GM12878 (cell line): ENCODE data around the gene CKMT2. TPM values are rescaled to one million over a fixed set of nuclear protein-coding genes. Genes with fewer than 3 reads are reported as not detected.

ENCODE experiments used
- ATAC-seq: fragments of 200-7000 bp; cut with Tn5 transposase; 3 replicates; pipeline ENCODE4 v1.9.1; 2020; ENCODE audit warnings: mild to moderate bottlenecking, moderate library complexity
- BruUV-seq: library from RNA; stranded (reverse); fragments of 400-500 nt; replicated peaks from 2 replicates; lab custom pipeline; 2021; lab: Mats Ljungman, UMichigan
- CTCF ChIA-PET: fragments of 300-600 bp; sonication (Branson Sonifier 250); formaldehyde crosslinking; extraction: SDS; loops from one replicate; lab custom pipeline; 2021; ENCODE audit warnings: inconsistent platforms; lab: Yijun Ruan, JAX
- POLR2A ChIA-PET: fragments of 350-600 bp; formaldehyde crosslinking; extraction: SDS; loops from one replicate; lab custom pipeline; 2021; ENCODE audit warnings: inconsistent platforms; lab: Charles Lee
- RAD21 ChIA-PET: fragments of 300-600 bp; sonication (Branson Sonifier 250); formaldehyde crosslinking; loops from one replicate; lab custom pipeline; 2023; ENCODE audit warnings: antibody characterized with exemption; ENCODE audit not compliant: unreplicated experiment; lab: Charles Lee
- SMC1A ChIA-PET: fragments of 300-600 bp; sonication (Branson Sonifier 250); formaldehyde crosslinking; loops from one replicate; lab custom pipeline; 2023; ENCODE audit not compliant: unreplicated experiment, uncharacterized antibody; lab: Charles Lee
- DNase-seq: peaks from one replicate; pipeline ENCODE4 v3.0.0-alpha.2; 2011; ENCODE audit warnings: low read depth, low spot score
- FAIRE-seq: peaks from 3 replicates; lab custom pipeline; 2011; peaks lifted over from hg19 to GRCh38; lab: Jason Lieb, UNC
- H2AFZ ChIP-seq: 2 replicates; pipeline ENCODE4 v1.6.0; 2011; ENCODE audit warnings: low read depth, low read length, control low read depth; ENCODE audit not compliant: control insufficient read depth
- H3K27ac ChIP-seq: 2 replicates; pipeline ENCODE4 v1.5.1; 2011; ENCODE audit warnings: control low read depth; ENCODE audit not compliant: control insufficient read depth, insufficient read depth
- H3K27me3 ChIP-seq, 2 experiments: replicated peaks in 1 of 2; 2 replicates each; pipeline versions ENCODE4 v1.6.0 to v1.6.1; 2011; ENCODE audit warnings: low read length in 1 of 2; ENCODE audit not compliant: control insufficient read depth in 2 of 2, insufficient read depth in 2 of 2
- H3K36me3 ChIP-seq, 2 experiments: 2 replicates each; pipeline ENCODE4 v1.5.1; 2011; ENCODE audit warnings: low read length in 1 of 2; ENCODE audit not compliant: control insufficient read depth in 2 of 2, insufficient read depth in 2 of 2
- H3K4me1 ChIP-seq: 2 replicates; pipeline ENCODE4 v1.6.1; 2011; ENCODE audit warnings: mild to moderate bottlenecking, low read length, moderate library complexity, mixed read lengths; ENCODE audit not compliant: control insufficient read depth, insufficient read depth
- H3K4me2 ChIP-seq: 2 replicates; pipeline ENCODE4 v1.6.0; 2011; ENCODE audit warnings: control low read depth; ENCODE audit not compliant: control insufficient read depth, insufficient read depth
- H3K4me3 ChIP-seq: fragments of 200-600 bp; sonication (generic); 2 replicates; pipeline ENCODE4 v1.5.1; 2016
- H3K79me2 ChIP-seq: 2 replicates; pipeline ENCODE4 v1.6.0; 2011; ENCODE audit warnings: low read length; ENCODE audit not compliant: control insufficient read depth, insufficient read depth
- H3K9ac ChIP-seq: 2 replicates; pipeline ENCODE4 v1.8.0; 2011; ENCODE audit warnings: low read length, control low read depth, mixed read lengths; ENCODE audit not compliant: control insufficient read depth, insufficient read depth
- H3K9me3 ChIP-seq: replicated peaks from 3 replicates; pipeline ENCODE4 v1.5.1; 2011; ENCODE audit warnings: mild to moderate bottlenecking, low read length; ENCODE audit not compliant: control insufficient read depth, insufficient read depth
- H4K20me1 ChIP-seq: 2 replicates; pipeline ENCODE4 v1.6.0; 2011; ENCODE audit not compliant: control insufficient read depth, insufficient read depth
- CBFB ChIP-seq: IDR thresholded peaks from 2 replicates; pipeline ENCODE4 v1.6.1; 2016; ENCODE audit warnings: antibody characterized with exemption, low read depth
- IRF4 ChIP-seq: IDR thresholded peaks from 2 replicates; pipeline ENCODE4 v1.6.1; 2011; ENCODE audit warnings: low read depth, low read length
- KDM1A ChIP-seq: fragments of 200-600 bp; sonication (generic); IDR thresholded peaks from 2 replicates; pipeline ENCODE4 v1.6.1; 2016; ENCODE audit warnings: borderline replicate concordance
- MYB ChIP-seq: fragments of 150-350 bp; IDR thresholded peaks from 2 replicates; pipeline ENCODE4 v1.6.1; 2014; ENCODE audit warnings: mild to moderate bottlenecking, low read depth, low read length, borderline replicate concordance
- POLR2AphosphoS2 ChIP-seq: IDR thresholded peaks from 2 replicates; pipeline ENCODE4 v1.6.1; 2011; ENCODE audit warnings: low read depth, mild to moderate bottlenecking, low read length, improper control_type of control experiment, moderate library complexity
- SMAD1 ChIP-seq: fragments of 450-650 bp; IDR thresholded peaks from 2 replicates; pipeline ENCODE4 v1.6.1; 2018; ENCODE audit warnings: mild to moderate bottlenecking, low read depth; ENCODE audit not compliant: partially characterized antibody
- STAT1 ChIP-seq: fragments of 450-650 bp; conservative IDR thresholded peaks from 2 replicates; pipeline ENCODE4 v1.6.1; 2014; ENCODE audit warnings: antibody characterized with exemption, mild to moderate bottlenecking
- TBL1XR1 ChIP-seq: IDR thresholded peaks from 2 replicates; pipeline ENCODE4 v1.6.1; 2012; ENCODE audit warnings: low read depth, low read length, improper control_type of control experiment
- YBX1 ChIP-seq: fragments of 450-650 bp; IDR thresholded peaks from 2 replicates; pipeline ENCODE4 v1.6.1; 2016; ENCODE audit warnings: antibody characterized with exemption
- ZNF24 ChIP-seq: fragments of 450-650 bp; IDR thresholded peaks from 2 replicates; pipeline ENCODE4 v1.6.1; 2017; ENCODE audit warnings: antibody characterized with exemption, mild to moderate bottlenecking
- ZNF622 ChIP-seq: fragments of 450-650 bp; IDR thresholded peaks from 2 replicates; pipeline ENCODE4 v1.6.1; 2017; ENCODE audit warnings: mild to moderate bottlenecking, inconsistent platforms
- WGBS: methylation state at CpG from one replicate; pipeline ENCODE4 v1.1.6; 2016; ENCODE audit warnings: low lambda C conversion rate; ENCODE audit not compliant: insufficient replicate concordance, insufficient coverage; ENCODE audit errors: missing lambda C conversion rate; 5-methylcytosine and 5-hydroxymethylcytosine counted together
- in situ Hi-C: fragments of 300-500 bp; cut with MboI; formaldehyde crosslinking; loops from 9 replicates; pipeline ENCODE4 v1.14.3; 2018; ENCODE audit warnings: mixed read lengths
- intact Hi-C: fragments of 100-400 bp; cut with micrococcal nuclease; formaldehyde crosslinking; loops from one replicate; pipeline ENCODE4 v1.14.2; 2022; ENCODE audit not compliant: unreplicated experiment
- polyA plus RNA-seq, 11 experiments: library from polyadenylated mRNA; depleted of rRNA in 4 of 11; unstranded in 6 of 11; stranded (reverse) in 5 of 11; fragments of >200 nt; fragmentation: Nextera tagmentation in 4 of 11; fragmentation: Illumina TruSeq in 1 of 11; extraction: Ambion mirVana in 4 of 11; extraction: Trizol in 1 of 11; gene quantifications; 1 replicate in 1 of 11; 2 replicates in 10 of 11; pipeline versions ENCODE4 v1.2.1 to v1.2.3, GENCODE V29; 2011 to 2016; ENCODE audit warnings: inconsistent platforms in 2 of 11, missing spikeins in 2 of 11, low read depth in 1 of 11
- total RNA-seq, 4 experiments: library from RNA; depleted of rRNA in 3 of 4; stranded (reverse); fragments of >200 nt in 3 of 4; fragmentation: Illumina TruSeq in 1 of 4; extraction: Trizol in 1 of 4; gene quantifications; 2 replicates each; pipeline versions ENCODE4 v1.2.1 to v1.2.3, GENCODE V29; 2013 to 2021

The CKMT2 gene
- total and polyA plus RNA-seq, 10 of the 15 experiments (the other 5 are each of a cell fraction or from before 2014, with no cell fraction given): 0.70 to 1.2 TPM; not detected in 8

- H3K4me1 ChIP-seq: no peaks in the 10 kb centered on the region
- H2AFZ ChIP-seq: no peak overlapping the region
- no peaks in the 10 kb centered on the region for H4K20me1 ChIP-seq
- H3K4me2 ChIP-seq: no peak overlapping the region
- no peaks in the 10 kb centered on the region for H3K36me3 ChIP-seq
- TF ChIP-seq CBFB (no peak), STAT1 (no peak), IRF4 (no peak), ZNF24 (no peak), ZNF622 (no peak), TBL1XR1 (no peak), MYB (no peak), YBX1 (no peak), POLR2AphosphoS2 (no peak), SMAD1 (no peak), KDM1A (no peak)
- TF ChIP-seq, all 136 proteins: peak for 0
- Histone ChIP-seq H3K9ac (no peak overlapping the region), H3K4me3 (no peak overlapping the region), H3K27ac (no peak overlapping the region), H3K27me3 (no peaks in the 10 kb centered on the region), H3K79me2 (no peaks in the 10 kb centered on the region), H3K9me3 (no peaks in the 10 kb centered on the region)
- ChIA-PET SMC1A (interaction anchor here (0.8 to 0.9 kb wide), 2 partner anchors 14 to 17 kb away, joined by 3 read pairs; no protein-coding TSS in a partner anchor), CTCF (no interaction called here), POLR2A (no interaction called here), RAD21 (no interaction called here)
- no peak for ATAC-seq
- BruUV-seq: no TSS peak
- DNase-seq: no peak
- in situ Hi-C loops (no loop called here), intact Hi-C loops (no loop called here)
- 94% methylated on average over 5 of the region's 5 CpGs for WGBS
- no peak for FAIRE-seq
These were observed 18.8 kb downstream of the CKMT2 start for GRCh38 chr5:81251922-81252321.
